Measurements from ENCODE around the gene ASTN1.

ASTN1 gene

GRCh38 chr1:176816232-176816631, 348.3 kb downstream of the ASTN1 start:
- no peak for DNase-seq

- DNase-seq, result no peak
Measured at GRCh38 chr1:176815621-176816020, 348.9 kb downstream of the ASTN1 start.

- DNase-seq, result no peak
Measured at GRCh38 chr1:176811511-176812288, 352.8 kb downstream of the ASTN1 start.

GRCh38 chr1:176809292-176809691, 355.2 kb downstream of the ASTN1 start:
- no peak for DNase-seq

All from NCI-H2029 treated with DMSO at 0.1 percent for 48 hours (cell line).